Endothelial cell of umbilical vein (primary cell): ENCODE measurements around the gene UBASH3B. TPM values are rescaled to one million over a fixed set of nuclear protein-coding genes. Genes with fewer than 3 reads are reported as not detected.

Experiments used
- BruUV-seq: library from RNA; stranded (reverse); fragments of 400-500 nt; replicated peaks from 2 replicates; lab custom pipeline; 2021; lab: Mats Ljungman, UMichigan
- CTCF ChIA-PET: fragments of 300-600, 350-600 bp; sonication (Branson Sonifier 250); formaldehyde crosslinking; loops from one replicate; lab custom pipeline; 2021; ENCODE audit warnings: antibody characterized with exemption, inconsistent platforms; lab: Charles Lee
- POLR2A ChIA-PET: fragments of 300-600, 350-600 bp; sonication (Branson Sonifier 250); formaldehyde crosslinking; loops from one replicate; lab custom pipeline; 2021; ENCODE audit warnings: antibody characterized with exemption, inconsistent platforms; lab: Charles Lee
- DNase-seq: peaks from one replicate; pipeline ENCODE4 v3.0.0-alpha.2; 2011; ENCODE audit warnings: low read depth, low spot score
- FAIRE-seq: peaks from 2 replicates; lab custom pipeline; 2011; peaks lifted over from hg19 to GRCh38; lab: Jason Lieb, UNC
- H2AFZ ChIP-seq: 2 replicates; pipeline ENCODE4 v1.6.0; 2012; ENCODE audit warnings: low read depth, low read length, control low read depth, inconsistent platforms
- H3K27ac ChIP-seq: 2 replicates; pipeline ENCODE4 v1.5.1; 2011; ENCODE audit warnings: low read depth, mild to moderate bottlenecking, control low read depth, low read length, moderate library complexity; ENCODE audit not compliant: insufficient read depth
- H3K27me3 ChIP-seq, 2 experiments: 2 replicates each; pipeline versions ENCODE4 v1.6.0 to v1.6.1; 2011; ENCODE audit warnings: low read length in 2 of 2, mixed read lengths in 1 of 2; ENCODE audit not compliant: control insufficient read depth in 2 of 2, insufficient read depth in 2 of 2
- H3K36me3 ChIP-seq, 2 experiments: 2 replicates in 1 of 2; 3 replicates in 1 of 2; pipeline ENCODE4 v1.5.1; 2011; ENCODE audit warnings: low read length in 2 of 2, mild to moderate bottlenecking in 1 of 2, moderate library complexity in 1 of 2; ENCODE audit not compliant: control insufficient read depth in 2 of 2, insufficient read depth in 2 of 2; ENCODE audit errors: extremely low read depth in 1 of 2
- H3K4me1 ChIP-seq: 3 replicates; pipeline ENCODE4 v1.5.1; 2011; ENCODE audit warnings: mild to moderate bottlenecking, low read length; ENCODE audit not compliant: control insufficient read depth, insufficient read depth; ENCODE audit errors: extremely low read depth
- H3K4me2 ChIP-seq: 2 replicates; pipeline ENCODE4 v1.6.1; 2011; ENCODE audit warnings: low read length, control low read depth, mixed read lengths; ENCODE audit not compliant: insufficient read depth
- H3K4me3 ChIP-seq, 3 experiments: fragments of 200-600 bp in 1 of 3; sonication (generic), shearing (Covaris generic) in 1 of 3; replicated peaks in 1 of 3; 2 replicates each; pipeline ENCODE4 v1.5.1; 2011 to 2016; ENCODE audit warnings: control low read depth in 3 of 3, low read length in 3 of 3, mild to moderate bottlenecking in 2 of 3, inconsistent platforms in 1 of 3, low read depth in 1 of 3, moderate library complexity in 1 of 3; ENCODE audit not compliant: insufficient read depth in 1 of 3
- H3K79me2 ChIP-seq: 2 replicates; pipeline ENCODE4 v1.6.0; 2012; ENCODE audit warnings: low read length, inconsistent platforms; ENCODE audit not compliant: control insufficient read depth, insufficient read depth
- H3K9ac ChIP-seq: replicated peaks from 2 replicates; pipeline ENCODE3; 2011; ENCODE audit warnings: low read length, control low read depth; ENCODE audit not compliant: insufficient read depth; ENCODE audit errors: extremely low read depth
- H3K9me1 ChIP-seq: replicated peaks from 3 replicates; pipeline ENCODE4 v1.6.0; 2011; ENCODE audit warnings: mild to moderate bottlenecking, low read length; ENCODE audit not compliant: control insufficient read depth, insufficient read depth; ENCODE audit errors: extremely low read depth
- H3K9me3 ChIP-seq: replicated peaks from 2 replicates; pipeline ENCODE4 v1.5.1; 2012; ENCODE audit warnings: low read length, inconsistent platforms; ENCODE audit not compliant: control insufficient read depth, insufficient read depth
- H4K20me1 ChIP-seq: replicated peaks from 2 replicates; pipeline ENCODE3; 2011; ENCODE audit warnings: mild to moderate bottlenecking, low read length; ENCODE audit not compliant: control insufficient read depth, insufficient read depth; ENCODE audit errors: extremely low read depth
- EZH2 ChIP-seq: IDR thresholded peaks from 2 replicates; pipeline ENCODE4 v1.6.1; 2012; ENCODE audit warnings: borderline replicate concordance, low read depth, mild to moderate bottlenecking, moderate library complexity, low read length, inconsistent platforms; ENCODE audit not compliant: severe bottlenecking
- FOS ChIP-seq: IDR thresholded peaks from 2 replicates; pipeline ENCODE4 v1.6.1; 2011; ENCODE audit warnings: mild to moderate bottlenecking, low read length, moderate library complexity, borderline replicate concordance; ENCODE audit not compliant: insufficient read depth
- GATA2 ChIP-seq: IDR thresholded peaks from 2 replicates; pipeline ENCODE4 v1.7.0; 2011; ENCODE audit warnings: low read depth, mild to moderate bottlenecking, moderate library complexity, mixed read lengths, low read length; ENCODE audit not compliant: insufficient read length, insufficient read depth
- JUN ChIP-seq: IDR thresholded peaks from 2 replicates; pipeline ENCODE4 v1.6.1; 2011; ENCODE audit warnings: borderline replicate concordance, low read depth; ENCODE audit not compliant: insufficient read length, insufficient read depth
- MYC ChIP-seq: IDR thresholded peaks from one replicate; pipeline ENCODE4 v1.6.1; 2011; ENCODE audit warnings: mild to moderate bottlenecking, low read depth, low read length
- POLR2A ChIP-seq: IDR thresholded peaks from 2 replicates; pipeline ENCODE4 v1.6.1; 2012; ENCODE audit warnings: low read depth, mild to moderate bottlenecking, control low read depth, low read length
- POLR2AphosphoS5 ChIP-seq: IDR thresholded peaks from 2 replicates; pipeline ENCODE4 v1.6.1; 2012; ENCODE audit warnings: low read depth, mild to moderate bottlenecking, control low read depth, low read length, moderate library complexity; ENCODE audit not compliant: insufficient read depth
- dilution Hi-C: fragments of 300-500 bp; cut with MboI; formaldehyde crosslinking; loops from one replicate; pipeline ENCODE4 v1.15.0; 2019; ENCODE audit warnings: low sequenced_read_pairs; ENCODE audit not compliant: extremely low pct_ligation_motif_present
- intact Hi-C: fragments of 100-400 bp; cut with micrococcal nuclease; formaldehyde crosslinking; loops from one replicate; pipeline ENCODE4 v1.10.0; 2022
- polyA plus RNA-seq, 4 experiments: library from polyadenylated mRNA; depleted of rRNA in 3 of 4; stranded (reverse) in 3 of 4; unstranded in 1 of 4; fragments of >200 nt; gene quantifications; 2 replicates each; pipeline versions ENCODE4 v1.2.1 to v1.2.3, GENCODE V29; 2011 to 2012; ENCODE audit warnings: missing spikeins in 1 of 4
- total RNA-seq: library from RNA; stranded (reverse); gene quantifications from 2 replicates; pipeline ENCODE4 v1.2.3, GENCODE V29; 2021
- TF ChIP-seq, protein P1 (sequence below): IDR thresholded peaks from 2 replicates; pipeline ENCODE4 v1.6.1; 2011; ENCODE audit not compliant: insufficient read depth, insufficient read length
- TF ChIP-seq, protein P2 (sequence below), 2 donors: IDR thresholded peaks; 1 replicate in 1 of 2; 2 replicates in 1 of 2; pipeline ENCODE4 v1.5.1; 2011; ENCODE audit warnings: low read length in 2 of 2, mild to moderate bottlenecking in 2 of 2, moderate library complexity in 2 of 2, control low read depth in 1 of 2, inconsistent platforms in 1 of 2, low read depth in 1 of 2; ENCODE audit not compliant: insufficient read depth in 1 of 2; ENCODE audit errors: extremely low read depth in 1 of 2

UBASH3B gene
- total and polyA plus RNA-seq, 2 donors (not counting 3 experiments of a cell fraction or from before 2014, with no cell fraction given) = 23.7 to 38.1 TPM

DNA sequence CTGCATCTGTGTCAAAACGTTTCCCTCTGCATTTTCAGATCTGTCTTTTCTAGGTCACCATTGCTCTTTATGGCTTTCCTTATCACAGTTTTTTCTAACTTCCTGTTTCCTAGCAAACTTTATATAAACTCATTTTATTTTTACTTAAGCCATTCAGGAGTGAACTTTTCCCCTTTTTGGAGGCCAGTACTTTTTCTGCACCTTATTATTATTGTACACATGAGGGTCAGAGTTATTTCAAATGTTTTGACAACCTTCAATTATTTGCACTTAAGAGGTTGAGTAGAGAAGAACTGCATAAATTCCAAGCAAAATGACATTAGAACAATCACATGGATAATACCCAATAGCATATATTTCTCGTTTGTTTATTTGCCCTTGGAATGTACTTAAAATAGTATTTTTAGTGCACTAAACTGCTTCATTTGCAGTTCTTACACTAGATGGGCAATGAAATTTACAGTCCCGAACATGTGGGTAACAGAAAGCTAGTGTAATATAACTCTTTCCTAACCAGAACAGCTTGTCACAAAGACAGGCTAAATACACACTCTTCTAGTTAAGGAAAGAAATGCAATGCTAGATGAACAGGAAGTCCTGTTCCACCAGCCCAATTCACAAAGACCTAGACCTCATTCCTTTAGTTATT is 79.5 kb downstream of the UBASH3B start:
- Histone ChIP-seq H3K4me3 (no peak overlapping the region), H4K20me1 (no peaks in the 10 kb centered on the region), H3K9me1 (no peaks in the 10 kb centered on the region), H3K9me3 (no peaks in the 10 kb centered on the region), H3K4me2 (peak overlapping the region; percentile 30), H3K4me1 (peaks cover 60% of the 10 kb centered on the region), H3K79me2 (no peaks in the 10 kb centered on the region), H3K36me3 (no peaks in the 10 kb centered on the region), H3K27me3 (no peaks in the 10 kb centered on the region), H3K9ac (no peak overlapping the region), H3K27ac (no peak overlapping the region), H2AFZ (no peak overlapping the region)
- FAIRE-seq = no peak
- DNase-seq = peak; percentile 74
- dilution Hi-C loops (no loop called here), intact Hi-C loops (loop anchor here (5.0 kb wide), 1 partner anchor 47 kb away; no protein-coding TSS in a partner anchor)
- ChIA-PET CTCF (interaction anchor here (1.4 to 3.6 kb wide), 5 partner anchors 11 to 46 kb away, joined by 3 to 23 read pairs (median 5); no protein-coding TSS in a partner anchor), POLR2A (no interaction called here)
- TF ChIP-seq POLR2AphosphoS5 (no peak), JUN (no peak), POLR2A (no peak), GATA2 (no peak), EZH2 (no peak), MYC (no peak), FOS (no peak)
- TF ChIP-seq, protein P1, sequence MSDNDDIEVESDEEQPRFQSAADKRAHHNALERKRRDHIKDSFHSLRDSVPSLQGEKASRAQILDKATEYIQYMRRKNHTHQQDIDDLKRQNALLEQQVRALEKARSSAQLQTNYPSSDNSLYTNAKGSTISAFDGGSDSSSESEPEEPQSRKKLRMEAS = no peak
- TF ChIP-seq, protein P2, sequence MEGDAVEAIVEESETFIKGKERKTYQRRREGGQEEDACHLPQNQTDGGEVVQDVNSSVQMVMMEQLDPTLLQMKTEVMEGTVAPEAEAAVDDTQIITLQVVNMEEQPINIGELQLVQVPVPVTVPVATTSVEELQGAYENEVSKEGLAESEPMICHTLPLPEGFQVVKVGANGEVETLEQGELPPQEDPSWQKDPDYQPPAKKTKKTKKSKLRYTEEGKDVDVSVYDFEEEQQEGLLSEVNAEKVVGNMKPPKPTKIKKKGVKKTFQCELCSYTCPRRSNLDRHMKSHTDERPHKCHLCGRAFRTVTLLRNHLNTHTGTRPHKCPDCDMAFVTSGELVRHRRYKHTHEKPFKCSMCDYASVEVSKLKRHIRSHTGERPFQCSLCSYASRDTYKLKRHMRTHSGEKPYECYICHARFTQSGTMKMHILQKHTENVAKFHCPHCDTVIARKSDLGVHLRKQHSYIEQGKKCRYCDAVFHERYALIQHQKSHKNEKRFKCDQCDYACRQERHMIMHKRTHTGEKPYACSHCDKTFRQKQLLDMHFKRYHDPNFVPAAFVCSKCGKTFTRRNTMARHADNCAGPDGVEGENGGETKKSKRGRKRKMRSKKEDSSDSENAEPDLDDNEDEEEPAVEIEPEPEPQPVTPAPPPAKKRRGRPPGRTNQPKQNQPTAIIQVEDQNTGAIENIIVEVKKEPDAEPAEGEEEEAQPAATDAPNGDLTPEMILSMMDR (IDR thresholded peaks at IDR 0.05; ENCODE audit: extremely low read depth in 1 of 2, insufficient read depth in 1 of 2, low read depth in 1 of 2, low read length in 2 of 2) = no peak
- BruUV-seq = no TSS peak
